ENCODE measurements around the gene ABCB4.

Gene ABCB4

DNA sequence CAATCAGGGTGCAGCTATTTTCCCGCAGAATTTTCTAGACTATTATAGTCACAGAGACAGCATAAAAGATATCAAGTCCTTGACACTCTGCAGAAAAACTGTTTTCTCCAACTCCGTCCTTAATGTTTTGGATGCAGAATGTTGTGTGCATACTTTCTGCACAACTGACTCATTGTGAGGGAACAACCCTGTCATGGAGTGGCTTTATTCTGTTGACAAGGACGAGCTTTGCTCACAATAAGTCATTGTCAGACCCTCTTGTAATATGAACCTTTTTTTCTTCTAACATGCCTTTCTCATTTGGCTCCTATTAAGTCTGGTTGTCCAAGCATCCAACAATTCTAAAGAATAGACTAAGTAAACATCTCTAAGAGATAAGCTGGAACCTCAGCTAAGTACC is 17.3 kb downstream of the ABCB4 start:
- TF ChIP-seq POLR2AphosphoS5 (IDR thresholded peaks at IDR 0.05; ENCODE audit: low read depth, low read length) (no peak), TAF1 (IDR thresholded peaks at IDR 0.05; ENCODE audit: borderline replicate concordance, insufficient read depth, low read length) (no peak), FOXP2 (optimal IDR thresholded peaks at IDR 0.05; ENCODE audit: borderline replicate concordance, extremely low read depth, extremely low read length, insufficient read depth) (no peak), SIN3A (IDR thresholded peaks at IDR 0.05; ENCODE audit: borderline replicate concordance, insufficient read depth, low read length) (no peak), REST (IDR thresholded peaks at IDR 0.05; ENCODE audit: insufficient read depth in 1 of 2, low read depth in 2 of 2, low read length in 2 of 2) (no peak)

DNA sequence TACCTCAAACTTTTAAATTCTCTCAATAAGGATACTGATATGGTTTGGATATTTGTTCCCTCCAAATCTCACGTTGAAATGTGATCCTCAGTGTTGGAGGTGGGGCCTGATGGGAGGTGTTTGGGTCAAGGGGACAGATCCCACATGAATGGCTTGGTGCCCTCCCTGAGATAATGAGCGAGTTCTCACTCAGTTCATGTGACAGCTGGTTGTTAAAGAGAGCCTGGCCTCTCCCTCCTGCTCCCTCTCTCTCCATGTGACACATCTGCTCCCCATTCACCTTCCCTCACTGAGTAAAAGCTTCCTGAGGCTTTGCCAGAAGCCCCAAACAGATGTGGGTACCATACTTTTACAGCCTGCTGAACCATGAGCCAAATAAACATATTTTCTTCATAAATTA is 19.2 kb downstream of the ABCB4 start:
- TF ChIP-seq REST (IDR thresholded peaks at IDR 0.05; ENCODE audit: insufficient read depth in 1 of 2, low read depth in 2 of 2, low read length in 2 of 2) = no peak
- no peak for TF ChIP-seq TAF1 (IDR thresholded peaks at IDR 0.05; ENCODE audit: borderline replicate concordance, insufficient read depth, low read length)
- no peak for TF ChIP-seq SIN3A (IDR thresholded peaks at IDR 0.05; ENCODE audit: borderline replicate concordance, insufficient read depth, low read length)
- no peak for TF ChIP-seq POLR2AphosphoS5 (IDR thresholded peaks at IDR 0.05; ENCODE audit: low read depth, low read length)
- TF ChIP-seq FOXP2 (optimal IDR thresholded peaks at IDR 0.05; ENCODE audit: borderline replicate concordance, extremely low read depth, extremely low read length, insufficient read depth) = no peak

GRCh38 chr7:87452279-87452678 is 23.2 kb downstream of the ABCB4 start:
- TF ChIP-seq POLR2AphosphoS5 (IDR thresholded peaks at IDR 0.05; ENCODE audit: low read depth, low read length) (no peak), FOXP2 (optimal IDR thresholded peaks at IDR 0.05; ENCODE audit: borderline replicate concordance, extremely low read depth, extremely low read length, insufficient read depth) (no peak), TAF1 (IDR thresholded peaks at IDR 0.05; ENCODE audit: borderline replicate concordance, insufficient read depth, low read length) (no peak), REST (IDR thresholded peaks at IDR 0.05; ENCODE audit: insufficient read depth in 1 of 2, low read depth in 2 of 2, low read length in 2 of 2) (no peak), SIN3A (IDR thresholded peaks at IDR 0.05; ENCODE audit: borderline replicate concordance, insufficient read depth, low read length) (no peak)

- TF ChIP-seq POLR2AphosphoS5 (IDR thresholded peaks at IDR 0.05; ENCODE audit: low read depth, low read length) = no peak
- no peak for TF ChIP-seq FOXP2 (optimal IDR thresholded peaks at IDR 0.05; ENCODE audit: borderline replicate concordance, extremely low read depth, extremely low read length, insufficient read depth)
- TF ChIP-seq SIN3A (IDR thresholded peaks at IDR 0.05; ENCODE audit: borderline replicate concordance, insufficient read depth, low read length) = no peak
- TF ChIP-seq TAF1 (IDR thresholded peaks at IDR 0.05; ENCODE audit: borderline replicate concordance, insufficient read depth, low read length) = no peak
- TF ChIP-seq REST (IDR thresholded peaks at IDR 0.05; ENCODE audit: insufficient read depth in 1 of 2, low read depth in 2 of 2, low read length in 2 of 2) = no peak
Measured at GRCh38 chr7:87451187-87451586, 24.3 kb downstream of the ABCB4 start.

- TF ChIP-seq SIN3A (IDR thresholded peaks at IDR 0.05; ENCODE audit: borderline replicate concordance, insufficient read depth, low read length) (no peak), REST (IDR thresholded peaks at IDR 0.05; ENCODE audit: insufficient read depth in 1 of 2, low read depth in 2 of 2, low read length in 2 of 2) (no peak), POLR2AphosphoS5 (IDR thresholded peaks at IDR 0.05; ENCODE audit: low read depth, low read length) (no peak), TAF1 (IDR thresholded peaks at IDR 0.05; ENCODE audit: borderline replicate concordance, insufficient read depth, low read length) (no peak), FOXP2 (optimal IDR thresholded peaks at IDR 0.05; ENCODE audit: borderline replicate concordance, extremely low read depth, extremely low read length, insufficient read depth) (no peak)
Measured at GRCh38 chr7:87450706-87451105, 24.8 kb downstream of the ABCB4 start.

Data from PFSK-1 (cell line).